Adrenal gland (tissue), 12 donors: Measurements from ENCODE around the gene NHEJ1. TPM values are rescaled to one million over a fixed set of nuclear protein-coding genes. Genes with fewer than 3 reads are reported as not detected.

Source experiments
- DNase-seq, 7 donors: peaks; one replicate each; pipeline ENCODE4 v3.0.0-alpha.2; 2019 to 2020
- H3K27ac ChIP-seq, 5 donors: fragments of 200-600 bp; sonication (generic) in 4 of 5; 1 replicate in 3 of 5; 2 replicates in 2 of 5; pipeline versions ENCODE4 v1.5.1 to v1.8.0; 2016 to 2020; ENCODE audit warnings: mild to moderate bottlenecking in 1 of 5
- H3K27me3 ChIP-seq: fragments of 200-600 bp; 2 replicates; pipeline ENCODE4 v1.8.0; 2021
- H3K36me3 ChIP-seq, 2 donors: fragments of 200-600 bp; replicated peaks in 1 of 2; 1 replicate in 1 of 2; 2 replicates in 1 of 2; pipeline versions ENCODE4 v1.5.1 to v1.8.0; 2018 to 2022
- H3K4me1 ChIP-seq, 2 donors: fragments of 200-600 bp; replicated peaks in 1 of 2; 1 replicate in 1 of 2; 2 replicates in 1 of 2; pipeline versions ENCODE4 v1.5.1 to v1.8.0; 2018 to 2021
- H3K4me3 ChIP-seq, 4 donors: fragments of 200-600 bp; sonication (generic) in 3 of 4; one replicate each; pipeline ENCODE4 v1.5.1; 2016 to 2018
- H3K9me3 ChIP-seq, 3 donors: fragments of 200-600 bp; sonication (generic) in 1 of 3; replicated peaks in 1 of 3; 1 replicate in 2 of 3; 2 replicates in 1 of 3; pipeline versions ENCODE4 v1.5.1 to v1.8.0; 2016 to 2021
- CTCF ChIP-seq, 6 experiments: fragments of 450-650 bp in 4 of 6; fragments of 200-600 bp in 2 of 6; sonication (generic) in 1 of 6; IDR thresholded peaks; 1 replicate in 5 of 6; 2 replicates in 1 of 6; pipeline versions ENCODE4 v1.5.1 to v1.8.0; 2016 to 2021; ENCODE audit warnings: antibody characterized with exemption in 6 of 6, mild to moderate bottlenecking in 2 of 6, moderate library complexity in 1 of 6
- POLR2A ChIP-seq, 2 donors: fragments of 450-650 bp; IDR thresholded peaks; one replicate each; pipeline ENCODE4 v1.6.1; 2017; ENCODE audit warnings: antibody characterized with exemption in 2 of 2, mild to moderate bottlenecking in 2 of 2, moderate library complexity in 1 of 2
- WGBS, 4 donors: extraction: QIAGEN DNeasy Blood & Tissue Kit in 2 of 4; methylation state at CpG; one replicate each; pipeline versions ENCODE4 v1.1.5 to v1.1.7; 2013 to 2017; 5-methylcytosine and 5-hydroxymethylcytosine counted together
- intact Hi-C, 2 donors: fragments of 100-400 bp; cut with DNase I; formaldehyde crosslinking; loops; one replicate each; pipeline versions ENCODE4 v1.14.1 to v1.15.0; 2022 to 2023
- polyA plus RNA-seq, 3 donors: library from polyadenylated mRNA; stranded (reverse); fragments of 200-250 nt in 2 of 3; fragments of 350-450 nt in 1 of 3; fragmentation: Illumina TruSeq in 1 of 3; extraction: RNeasy Lipid Tissue Mini Kit (QIAGEN cat#74804) in 1 of 3; gene quantifications; one replicate each; pipeline ENCODE4 v1.2.3, GENCODE V29; 2013 to 2014
- total RNA-seq, 9 donors: library from RNA; depleted of rRNA in 4 of 9; stranded (reverse); fragments of >200 nt in 4 of 9; fragments of 120-200 nt in 1 of 9; fragmentation: NEBNext Ultra II Directional in 1 of 9; extraction: Animal tissue kit (Norgen Biotek cat#: 25700) in 1 of 9; gene quantifications; one replicate each; pipeline versions ENCODE4 v1.1.0 to v1.2.4, GENCODE V29; 2013 to 2023
- donor health status: healthy with polysubstance abuse.
- donor health status: Bipolar disorder and iron deficiency.
- donor health status: DM: yes; HTN: yes; CAD: no.
- donor health status: DM: no; HTN: no; CAD: no.
- donor health status: DM: no; HTN: no; CAD: no.
- donor health status: DM: yes; HTN: yes; CAD: no.

NHEJ1 gene
- total and polyA plus RNA-seq, 12 donors: 5.7 to 26.0 (median 17.1) TPM

GRCh38 chr2:219058541-219059374 is 101.9 kb downstream of the NHEJ1 start:
- peaks cover 62% of the 10 kb centered on the region for H3K27me3 ChIP-seq
- H3K4me3 ChIP-seq: peak overlapping the region in 1 of 4 donors; percentile 8
- peaks cover 20 to 36% of the 10 kb centered on the region in 2 donors for H3K4me1 ChIP-seq
- no peak overlapping the region for H3K27ac ChIP-seq
- peak; percentile 65 to 87 (median 80) for DNase-seq
- 6 to 10% (median 8%) methylated on average over 3 to 42 of the region's 42 CpGs for WGBS, 4 donors
- no peaks in the 10 kb centered on the region for H3K36me3 ChIP-seq
- intact Hi-C loops: loop anchor here (2.0 to 10.0 kb wide), 4 partner anchors 56 to 246 kb away; partner anchors contain the start of gene PTPRN (in 1 of the 2)
- H3K9me3 ChIP-seq: no peaks in the 10 kb centered on the region
- TF ChIP-seq POLR2A (IDR thresholded peaks at IDR 0.05) (no peak), CTCF (IDR thresholded peaks at IDR 0.05) (peak in 1 of 6 experiments; percentile 13)

GRCh38 chr2:219057709-219058540 is 102.7 kb downstream of the NHEJ1 start:
- intact Hi-C loops: loop anchor here (2.0 to 10.0 kb wide), 5 partner anchors 57 to 247 kb away; partner anchors contain the start of gene PTPRN (in 1 of the 2)
- peak; percentile 68 to 85 (median 81) for DNase-seq
- peaks cover 62% of the 10 kb centered on the region for H3K27me3 ChIP-seq
- no peaks in the 10 kb centered on the region for H3K9me3 ChIP-seq
- no peaks in the 10 kb centered on the region for H3K36me3 ChIP-seq
- TF ChIP-seq CTCF (IDR thresholded peaks at IDR 0.05): peak; percentile 85 to 97 (median 90)
- TF ChIP-seq POLR2A (IDR thresholded peaks at IDR 0.05): no peak
- peaks cover 20 to 36% of the 10 kb centered on the region in 2 donors for H3K4me1 ChIP-seq
- peak overlapping the region in 1 of 4 donors; percentile 12 for H3K4me3 ChIP-seq
- no peak overlapping the region for H3K27ac ChIP-seq
- 1 to 6% (median 3%) methylated on average over 12 to 52 of the region's 52 CpGs for WGBS, 4 donors

GRCh38 chr2:219056896-219057708 is 103.5 kb downstream of the NHEJ1 start:
- Histone ChIP-seq H3K27me3 (peaks cover 54% of the 10 kb centered on the region), H3K4me3 (no peak overlapping the region), H3K4me1 (peaks cover 20 to 36% of the 10 kb centered on the region in 2 donors), H3K27ac (no peak overlapping the region), H3K36me3 (no peaks in the 10 kb centered on the region), H3K9me3 (no peaks in the 10 kb centered on the region)
- 4 to 17% (median 17%) methylated on average over 6 to 40 of the region's 40 CpGs for WGBS, 4 donors
- intact Hi-C loops: loop anchor here (2.0 to 10.0 kb wide), 4 partner anchors 58 to 248 kb away; partner anchors contain the start of gene PTPRN (in 1 of the 2)
- peak in 1 of 7 donors; percentile 21 for DNase-seq
- TF ChIP-seq CTCF (IDR thresholded peaks at IDR 0.05): no peak
- no peak for TF ChIP-seq POLR2A (IDR thresholded peaks at IDR 0.05)
